Uterus (tissue), 2 donors: ENCODE data around the gene GADD45G.

Experiments used
- POLR2A ChIP-seq, 2 donors: fragments of 450-650 bp; IDR thresholded peaks; one replicate each; pipeline ENCODE4 v1.6.1; 2016; ENCODE audit warnings: antibody characterized with exemption in 2 of 2, mild to moderate bottlenecking in 1 of 2, moderate library complexity in 1 of 2
- TF ChIP-seq, protein P1 (sequence below), 4 experiments: fragments of 200-600 bp in 2 of 4; fragments of 450-650 bp in 2 of 4; sonication (generic) in 2 of 4; IDR thresholded peaks; one replicate each; pipeline ENCODE4 v1.5.1; 2016 to 2019; ENCODE audit warnings: antibody characterized with exemption in 4 of 4, mild to moderate bottlenecking in 2 of 4, moderate library complexity in 1 of 4

DNA sequence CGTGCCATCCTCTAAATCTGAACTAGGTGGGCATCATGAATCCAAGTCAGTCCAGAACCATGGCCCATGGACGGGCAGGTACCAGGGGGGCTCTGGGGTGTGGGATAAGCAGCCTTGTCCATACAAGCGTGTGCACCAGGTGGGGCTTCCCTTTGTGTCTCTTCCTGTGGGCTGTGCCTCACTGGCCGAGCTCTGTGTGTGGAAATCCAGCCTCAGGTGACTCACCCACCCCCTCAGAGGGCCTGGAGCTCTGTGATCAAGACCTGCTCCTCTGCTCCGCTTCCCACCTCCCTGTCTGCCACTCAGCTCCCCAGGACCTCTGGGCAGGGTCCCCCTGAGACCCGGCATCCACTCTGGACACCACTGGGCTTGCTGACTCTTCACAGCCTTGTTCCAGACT, 33.0 kb downstream of the GADD45G start:
- TF ChIP-seq, protein P1, sequence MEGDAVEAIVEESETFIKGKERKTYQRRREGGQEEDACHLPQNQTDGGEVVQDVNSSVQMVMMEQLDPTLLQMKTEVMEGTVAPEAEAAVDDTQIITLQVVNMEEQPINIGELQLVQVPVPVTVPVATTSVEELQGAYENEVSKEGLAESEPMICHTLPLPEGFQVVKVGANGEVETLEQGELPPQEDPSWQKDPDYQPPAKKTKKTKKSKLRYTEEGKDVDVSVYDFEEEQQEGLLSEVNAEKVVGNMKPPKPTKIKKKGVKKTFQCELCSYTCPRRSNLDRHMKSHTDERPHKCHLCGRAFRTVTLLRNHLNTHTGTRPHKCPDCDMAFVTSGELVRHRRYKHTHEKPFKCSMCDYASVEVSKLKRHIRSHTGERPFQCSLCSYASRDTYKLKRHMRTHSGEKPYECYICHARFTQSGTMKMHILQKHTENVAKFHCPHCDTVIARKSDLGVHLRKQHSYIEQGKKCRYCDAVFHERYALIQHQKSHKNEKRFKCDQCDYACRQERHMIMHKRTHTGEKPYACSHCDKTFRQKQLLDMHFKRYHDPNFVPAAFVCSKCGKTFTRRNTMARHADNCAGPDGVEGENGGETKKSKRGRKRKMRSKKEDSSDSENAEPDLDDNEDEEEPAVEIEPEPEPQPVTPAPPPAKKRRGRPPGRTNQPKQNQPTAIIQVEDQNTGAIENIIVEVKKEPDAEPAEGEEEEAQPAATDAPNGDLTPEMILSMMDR (IDR thresholded peaks at IDR 0.05) = no peak
- TF ChIP-seq POLR2A (IDR thresholded peaks at IDR 0.05) = no peak
